Vagina (tissue), 2 donors: ENCODE results near the gene LRRC26.

ENCODE experiments used
- CTCF ChIP-seq, 3 experiments: fragments of 450-650 bp in 2 of 3; fragments of 200-600 bp in 1 of 3; sonication (generic) in 1 of 3; IDR thresholded peaks; one replicate each; pipeline ENCODE4 v1.5.1; 2017 to 2019; ENCODE audit warnings: antibody characterized with exemption in 3 of 3, mild to moderate bottlenecking in 2 of 3, moderate library complexity in 2 of 3
- POLR2A ChIP-seq, 2 donors: fragments of 450-650 bp; IDR thresholded peaks; one replicate each; pipeline ENCODE4 v1.6.1; 2017; ENCODE audit warnings: antibody characterized with exemption in 2 of 2, mild to moderate bottlenecking in 2 of 2, moderate library complexity in 2 of 2
- POLR2AphosphoS5 ChIP-seq, 2 donors: sonication (generic); formaldehyde crosslinking; IDR thresholded peaks; one replicate each; pipeline ENCODE4 v1.9.0; 2017; ENCODE audit warnings: antibody characterized with exemption in 2 of 2, mild to moderate bottlenecking in 2 of 2, low read depth in 1 of 2; ENCODE audit not compliant: insufficient read depth in 1 of 2

GRCh38 chr9:137161558-137162486 lies 8.0 kb downstream of the LRRC26 start:
- TF ChIP-seq POLR2A (IDR thresholded peaks at IDR 0.05) (no peak), CTCF (IDR thresholded peaks at IDR 0.05) (no peak), POLR2AphosphoS5 (IDR thresholded peaks at IDR 0.05; ENCODE audit: insufficient read depth in 1 of 2, low read depth in 1 of 2) (no peak)
